Astrocyte (in vitro differentiated cells and primary cell): ENCODE results near the gene ZG16B.

ENCODE experiments used
- CTCF ChIP-seq: IDR thresholded peaks from 2 replicates; pipeline ENCODE4 v1.5.1; 2011; ENCODE audit warnings: low read depth, mild to moderate bottlenecking, inconsistent platforms, low read length, moderate library complexity; ENCODE audit not compliant: insufficient read depth
- EZH2 ChIP-seq: IDR thresholded peaks from 2 replicates; pipeline ENCODE4 v1.6.1; 2012; ENCODE audit warnings: mild to moderate bottlenecking, low read length, inconsistent platforms; ENCODE audit not compliant: insufficient read depth

- no peak for TF ChIP-seq EZH2
- TF ChIP-seq CTCF = no peak
These were observed 10.8 kb downstream of the ZG16B start for GRCh38 chr16:2840914-2841313.
